Activated CD4-positive, alpha-beta T cell treated with anti-CD3 and anti-CD28 coated beads for 1 hour (primary cell): ENCODE results near the gene FOXP1.

Source experiments
- DNase-seq: peaks from one replicate; pipeline ENCODE4 v3.0.0-alpha.2; 2020

Gene FOXP1

GRCh38 chr3:71006810-71007785, 576.4 kb downstream of the FOXP1 start:
- no peak for DNase-seq

DNA sequence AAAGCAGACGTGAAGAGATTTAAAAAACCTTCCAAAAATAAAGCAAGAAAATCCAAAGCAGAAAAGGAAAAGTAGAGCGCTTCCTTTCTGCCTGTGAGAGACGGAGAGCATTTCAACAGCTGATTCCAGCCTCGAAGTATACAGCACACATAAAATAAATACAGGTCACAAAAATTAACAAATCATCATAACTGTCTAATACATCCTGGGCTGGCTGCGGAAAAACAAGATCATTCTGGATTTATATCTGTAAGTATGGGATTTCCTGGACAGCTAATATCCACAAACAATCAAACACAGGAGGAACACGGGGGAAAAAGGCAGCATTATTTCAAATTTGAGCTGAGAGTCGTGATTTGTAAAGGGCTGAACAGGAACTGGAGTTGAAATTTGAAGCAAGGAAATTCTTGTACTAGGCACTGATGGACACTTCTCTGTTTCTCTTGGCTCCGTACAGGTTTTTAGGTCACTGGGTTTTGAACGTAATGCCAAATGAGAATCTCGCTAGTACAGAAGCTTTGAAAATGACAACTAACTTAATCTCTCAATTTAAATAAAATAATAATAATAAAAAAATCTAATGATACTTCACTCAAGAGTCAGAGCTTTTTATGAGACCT, 577.7 kb downstream of the FOXP1 start:
- DNase-seq: no peak

- DNase-seq: no peak
These were observed 580.0 kb downstream of the FOXP1 start for GRCh38 chr3:71003511-71003910.

GRCh38 chr3:71002298-71002697, 581.2 kb downstream of the FOXP1 start:
- no peak for DNase-seq

DNA sequence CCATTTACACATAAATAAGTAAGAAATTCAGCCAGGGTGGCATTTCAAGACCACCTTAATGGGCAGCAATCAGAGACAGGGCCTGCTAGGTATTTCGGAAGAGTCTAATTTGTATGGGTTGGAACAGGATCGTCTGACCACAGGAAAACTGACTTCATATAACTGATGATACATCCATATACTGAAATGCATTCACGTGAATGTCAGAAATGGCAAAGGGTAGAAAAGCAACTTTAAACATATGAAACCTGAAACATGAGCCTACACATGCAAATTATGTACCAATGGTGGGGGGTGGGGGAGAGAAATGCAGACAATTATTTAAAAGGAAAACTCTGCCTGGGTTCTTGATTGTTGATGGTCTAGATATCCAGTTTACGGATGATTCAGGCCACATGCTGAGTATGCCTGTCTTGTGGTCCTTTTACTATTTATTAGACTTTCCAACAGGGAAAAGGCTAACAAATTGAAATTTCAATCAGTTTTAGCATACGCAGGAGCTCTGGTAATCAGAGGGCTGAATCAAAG, 582.2 kb downstream of the FOXP1 start:
- DNase-seq: no peak

GRCh38 chr3:71000483-71000882, 583.0 kb downstream of the FOXP1 start:
- DNase-seq: no peak

DNA sequence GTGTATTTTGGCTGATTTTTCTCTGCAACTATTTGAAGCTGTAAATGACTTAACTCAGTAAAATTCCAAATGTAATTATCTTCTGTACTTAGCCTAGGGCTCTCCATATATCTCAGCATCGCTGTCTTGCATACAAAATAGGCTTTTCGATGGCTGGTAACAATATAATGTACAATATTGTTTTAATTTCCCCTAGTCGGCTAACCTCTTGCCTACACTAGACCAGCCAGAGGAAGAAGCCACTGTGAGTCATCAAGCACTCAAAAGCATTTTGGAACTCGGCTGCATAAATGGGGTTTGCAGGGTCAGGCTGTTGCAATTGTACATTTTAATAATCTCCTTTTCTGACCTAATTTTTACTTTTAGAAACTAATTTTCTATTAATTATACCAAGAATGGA, 583.8 kb downstream of the FOXP1 start:
- DNase-seq: no peak

GRCh38 chr3:70996082-70996481, 587.4 kb downstream of the FOXP1 start:
- DNase-seq: no peak

GRCh38 chr3:70994644-70995043, 588.9 kb downstream of the FOXP1 start:
- DNase-seq: no peak

DNA sequence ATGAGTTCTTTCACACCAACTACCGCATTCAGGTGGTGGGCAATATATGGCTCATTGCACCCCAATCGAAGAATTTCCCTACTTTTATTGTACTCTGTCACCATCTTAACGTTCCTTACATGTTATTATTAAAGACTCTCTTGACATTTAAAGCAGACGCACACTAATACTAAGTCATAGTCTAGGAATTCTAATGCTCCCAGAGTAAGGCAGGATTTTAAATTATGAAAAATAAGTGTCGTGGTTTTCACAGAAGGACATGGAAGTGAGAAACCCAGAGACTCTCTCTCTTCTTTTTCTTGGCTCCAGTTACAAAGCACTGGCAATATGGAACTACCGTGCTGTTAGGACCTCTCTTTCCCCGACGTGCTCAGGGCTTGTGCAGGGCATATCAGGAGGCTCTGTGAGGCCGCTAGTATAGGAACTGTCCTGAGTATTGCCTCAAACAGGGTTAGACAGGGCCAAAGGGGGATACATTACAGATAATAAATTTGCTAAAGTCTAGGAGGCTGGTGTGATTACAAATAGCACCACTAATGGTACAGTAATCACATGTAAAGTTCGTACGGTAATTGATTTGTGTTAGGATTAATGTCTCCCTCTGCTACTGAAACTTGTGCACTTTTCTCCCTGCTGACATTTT, 590.8 kb downstream of the FOXP1 start:
- no peak for DNase-seq

DNA sequence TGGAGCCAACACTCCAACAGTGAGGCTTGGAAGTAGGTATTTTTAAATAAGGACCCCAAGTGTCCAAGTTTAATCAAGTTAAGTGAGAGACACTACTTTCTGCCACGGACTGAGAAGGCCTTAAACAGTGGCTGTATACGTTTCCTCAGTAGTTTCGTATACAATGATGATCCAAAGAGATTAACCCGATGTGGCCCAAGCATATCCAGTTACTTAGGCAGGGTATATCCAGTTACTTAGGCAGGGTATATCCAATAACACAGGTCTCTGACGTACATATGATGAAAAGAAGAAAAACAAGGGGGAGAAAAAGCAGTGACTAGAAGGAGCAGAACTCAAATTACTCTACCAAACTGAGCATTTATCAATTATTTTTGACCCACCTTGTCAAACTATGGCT, 591.4 kb downstream of the FOXP1 start:
- no peak for DNase-seq

- DNase-seq: no peak
These were observed 592.8 kb downstream of the FOXP1 start for GRCh38 chr3:70990723-70991122.

GRCh38 chr3:70990185-70990584, 593.3 kb downstream of the FOXP1 start:
- DNase-seq: no peak

- DNase-seq: no peak
These were observed 594.4 kb downstream of the FOXP1 start for GRCh38 chr3:70989174-70989573.

GRCh38 chr3:70988111-70988510, 595.4 kb downstream of the FOXP1 start:
- no peak for DNase-seq

DNA sequence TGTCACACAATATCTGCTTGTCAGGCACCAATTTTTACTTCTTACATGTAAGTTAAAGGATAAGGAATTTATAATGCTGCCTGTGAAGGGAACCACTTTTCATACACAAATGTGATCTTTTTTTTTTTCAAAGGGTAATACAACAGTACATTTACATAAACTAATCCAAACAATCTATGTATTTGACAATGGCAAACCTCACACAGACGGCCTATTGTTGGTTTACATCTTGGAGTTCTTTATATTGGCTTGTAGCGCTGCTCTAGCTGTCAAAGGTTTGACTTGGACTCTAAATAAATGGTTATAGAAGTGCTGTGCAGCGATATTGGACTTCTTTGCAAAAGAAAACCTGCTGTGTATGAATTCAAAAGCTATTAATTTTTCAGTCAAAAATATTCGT, 598.0 kb downstream of the FOXP1 start:
- DNase-seq: no peak

GRCh38 chr3:70984776-70985482, 598.6 kb downstream of the FOXP1 start:
- DNase-seq: no peak

DNA sequence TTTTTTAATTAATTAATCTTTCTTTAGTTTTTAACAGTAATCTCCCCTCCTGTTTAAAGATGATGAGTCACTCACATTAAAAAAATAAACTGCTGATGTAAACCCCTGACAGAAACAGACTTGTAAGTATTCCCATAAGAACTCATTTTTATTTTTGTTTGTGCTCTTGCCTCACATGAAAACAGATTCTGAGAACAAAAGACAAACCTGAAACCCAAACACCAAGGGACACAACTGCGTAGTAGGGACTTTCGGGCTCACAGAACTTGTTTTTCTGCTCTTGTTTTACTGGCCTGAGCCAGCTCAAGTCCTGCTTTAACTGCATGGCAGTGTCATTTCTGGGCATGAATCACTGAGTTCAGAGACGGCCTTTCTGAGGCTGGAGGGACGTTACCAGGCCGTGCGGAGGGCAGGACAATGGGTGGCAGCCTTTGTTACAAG, 600.8 kb downstream of the FOXP1 start:
- DNase-seq: no peak

DNA sequence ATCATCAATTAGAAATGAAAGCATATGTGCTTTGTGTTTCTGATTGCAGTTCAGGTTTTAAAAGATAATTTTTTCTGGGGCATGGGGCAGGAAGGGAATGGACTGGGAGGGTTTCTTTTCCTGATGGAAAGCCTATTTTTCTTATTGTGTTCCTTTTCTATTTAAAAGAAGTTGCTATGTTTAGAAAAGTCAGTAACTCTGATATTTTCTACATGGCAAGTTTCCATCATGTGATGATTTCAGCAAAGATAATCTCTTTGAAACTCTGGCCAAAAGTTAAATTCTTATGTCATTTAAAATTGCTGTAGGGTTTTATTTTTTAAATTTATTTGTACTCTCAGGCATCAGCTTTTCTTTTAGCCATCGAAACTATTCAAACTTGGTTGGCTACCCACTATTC, 601.2 kb downstream of the FOXP1 start:
- DNase-seq: no peak

- DNase-seq: no peak
These were observed 602.2 kb downstream of the FOXP1 start for GRCh38 chr3:70981231-70981880.

GRCh38 chr3:70980646-70981170, 602.8 kb downstream of the FOXP1 start:
- no peak for DNase-seq
